HCT116 (cell line): ENCODE data around the gene PLCE1. TPM values are rescaled to one million over a fixed set of nuclear protein-coding genes. Genes with fewer than 3 reads are reported as not detected.

Experiments used
- ATAC-seq: fragments of 200-7000 bp; cut with Tn5 transposase; 2 replicates; pipeline ENCODE4 v1.9.1; 2020; ENCODE audit warnings: mild to moderate bottlenecking, moderate library complexity
- BruUV-seq: library from RNA; stranded (reverse); fragments of 400-500 nt; replicated peaks from 2 replicates; lab custom pipeline; 2021; lab: Mats Ljungman, UMichigan
- CTCF ChIA-PET: fragments of 300-600 bp; sonication (Branson Sonifier 250); formaldehyde crosslinking; loops from one replicate; lab custom pipeline; 2021; ENCODE audit warnings: antibody characterized with exemption; lab: Charles Lee
- POLR2A ChIA-PET: fragments of 300-600, 350-600 bp; sonication (Branson Sonifier 250); formaldehyde crosslinking; loops from one replicate; lab custom pipeline; 2021; ENCODE audit warnings: antibody characterized with exemption; lab: Charles Lee
- RAD21 ChIA-PET, 2 experiments: fragments of 300-600 bp; sonication (Branson Sonifier 250); formaldehyde crosslinking; loops; one replicate each; lab custom pipeline; 2023; ENCODE audit warnings: low total read pairs in 2 of 2; ENCODE audit not compliant: uncharacterized antibody in 2 of 2, unreplicated experiment in 2 of 2, low non-redundant PET in 1 of 2; lab: Charles Lee
- DNase-seq: peaks from one replicate; pipeline ENCODE4 v3.0.0-alpha.2; 2010; ENCODE audit warnings: low read depth, low spot score
- H2AFZ ChIP-seq: fragments of 200-600 bp; shearing (Covaris generic), sonication (generic); 2 replicates; pipeline ENCODE4 v1.6.1; 2017; ENCODE audit warnings: low read depth, mixed run types, mixed read lengths, antibody characterized with exemption, low read length; ENCODE audit not compliant: poor library complexity, severe bottlenecking
- H3K27ac ChIP-seq: 2 replicates; pipeline ENCODE4 v1.5.1; 2012; ENCODE audit warnings: low read depth, low read length
- H3K27me3 ChIP-seq: fragments of 200-600 bp; sonication (generic); 2 replicates; pipeline ENCODE4 v1.6.1; 2016; ENCODE audit warnings: mixed run types, low read length, mixed read lengths; ENCODE audit not compliant: insufficient read depth
- H3K36me3 ChIP-seq, 2 experiments: fragments of 200-500 bp in 1 of 2; fragments of 200-600 bp in 1 of 2; sonication (Bioruptor generic) in 1 of 2; sonication (generic) in 1 of 2; 2 replicates each; pipeline versions ENCODE4 v1.5.1 to v1.6.1; 2014 to 2016; ENCODE audit warnings: low read length in 2 of 2, inconsistent platforms in 1 of 2, mixed read lengths in 1 of 2, mixed run types in 1 of 2; ENCODE audit not compliant: insufficient read depth in 2 of 2, control insufficient read depth in 1 of 2
- H3K4me1 ChIP-seq, 2 experiments: fragments of 200-600 bp in 1 of 2; sonication (generic) in 1 of 2; 2 replicates each; pipeline versions ENCODE4 v1.5.1 to v1.6.1; 2012 to 2017; ENCODE audit warnings: low read length in 2 of 2, inconsistent platforms in 1 of 2, mild to moderate bottlenecking in 1 of 2, mixed read lengths in 1 of 2, mixed run types in 1 of 2, moderate library complexity in 1 of 2; ENCODE audit not compliant: insufficient read depth in 2 of 2, control insufficient read depth in 1 of 2
- H3K4me2 ChIP-seq: fragments of 200-600 bp; sonication (generic); 2 replicates; pipeline ENCODE4 v1.6.1; 2017; ENCODE audit warnings: mixed run types, low read length, mixed read lengths
- H3K4me3 ChIP-seq, 2 experiments: fragments of 200-600 bp in 1 of 2; sonication (generic) in 1 of 2; replicated peaks in 1 of 2; 2 replicates each; pipeline ENCODE4 v1.5.1; 2011 to 2016; ENCODE audit warnings: low read length in 2 of 2, control low read depth in 1 of 2, low read depth in 1 of 2, mild to moderate bottlenecking in 1 of 2, mixed read lengths in 1 of 2, mixed run types in 1 of 2
- H3K79me2 ChIP-seq: fragments of 200-600 bp; sonication (generic); 2 replicates; pipeline ENCODE4 v1.6.1; 2017; ENCODE audit warnings: mild to moderate bottlenecking, mixed run types, low read length, moderate library complexity, mixed read lengths; ENCODE audit not compliant: insufficient read depth
- H3K9ac ChIP-seq: fragments of 200-600 bp; sonication (generic); 2 replicates; pipeline ENCODE4 v1.6.1; 2016; ENCODE audit warnings: low read length, mixed read lengths
- H3K9me2 ChIP-seq: fragments of 200-600 bp; sonication (generic), shearing (Covaris generic); 2 replicates; pipeline ENCODE4 v1.6.1; 2017; ENCODE audit warnings: mixed run types, mild to moderate bottlenecking, moderate library complexity; ENCODE audit not compliant: insufficient read depth
- H3K9me3 ChIP-seq, 2 experiments: fragments of 200-500 bp in 1 of 2; fragments of 200-600 bp in 1 of 2; sonication (Bioruptor generic) in 1 of 2; sonication (generic) in 1 of 2; 2 replicates each; pipeline ENCODE4 v1.6.1; 2014 to 2017; ENCODE audit warnings: low read length in 2 of 2, mixed read lengths in 2 of 2, inconsistent platforms in 1 of 2, low read depth in 1 of 2, mild to moderate bottlenecking in 1 of 2, mixed run types in 1 of 2, moderate library complexity in 1 of 2; ENCODE audit not compliant: control insufficient read depth in 1 of 2, insufficient read depth in 1 of 2
- H4K20me1 ChIP-seq: fragments of 200-600 bp; sonication (generic), shearing (Covaris generic); 2 replicates; pipeline ENCODE4 v1.6.1; 2017; ENCODE audit warnings: mixed run types, mild to moderate bottlenecking, moderate library complexity; ENCODE audit not compliant: insufficient read depth
- CEBPB ChIP-seq: IDR thresholded peaks from 2 replicates; pipeline ENCODE4 v1.6.1; 2012; ENCODE audit warnings: low read depth
- ELF1 ChIP-seq: IDR thresholded peaks from 2 replicates; pipeline ENCODE4 v1.6.1; 2012; ENCODE audit warnings: low read depth, borderline replicate concordance
- EZH2 ChIP-seq: fragments of 200-600 bp; sonication (generic); IDR thresholded peaks from 2 replicates; pipeline ENCODE4 v1.6.1; 2017; ENCODE audit warnings: antibody characterized with exemption, mixed run types
- FOSL1 ChIP-seq: IDR thresholded peaks from 2 replicates; pipeline ENCODE4 v1.6.1; 2012; ENCODE audit warnings: low read depth
- JUND ChIP-seq: IDR thresholded peaks from 2 replicates; pipeline ENCODE4 v1.6.1; 2012
- POLR2A ChIP-seq: IDR thresholded peaks from 2 replicates; pipeline ENCODE4 v1.7.0; 2011; ENCODE audit warnings: borderline replicate concordance; ENCODE audit not compliant: insufficient read depth, insufficient read length; ENCODE audit errors: extremely low read depth
- POLR2AphosphoS5 ChIP-seq: IDR thresholded peaks from 2 replicates; pipeline ENCODE4 v1.6.1; 2011; ENCODE audit warnings: mild to moderate bottlenecking, low read depth, low read length, moderate library complexity
- SIN3A ChIP-seq: IDR thresholded peaks from 2 replicates; pipeline ENCODE4 v1.6.1; 2012; ENCODE audit warnings: low read depth
- SP1 ChIP-seq: IDR thresholded peaks from 2 replicates; pipeline ENCODE4 v1.6.1; 2012; ENCODE audit warnings: low read depth
- SRF ChIP-seq: IDR thresholded peaks from 2 replicates; pipeline ENCODE4 v1.6.1; 2012; ENCODE audit warnings: low read depth
- YY1 ChIP-seq: IDR thresholded peaks from 2 replicates; pipeline ENCODE4 v1.6.1; 2011; ENCODE audit warnings: low read length, low read depth, moderate library complexity, mild to moderate bottlenecking; ENCODE audit not compliant: insufficient replicate concordance; ENCODE audit errors: extremely low read depth
- ZFX ChIP-seq: fragments of 450-650 bp; IDR thresholded peaks from 2 replicates; pipeline ENCODE4 v1.6.1; 2017
- ZNF274 ChIP-seq: fragments of 200-500 bp; sonication (Bioruptor generic); IDR thresholded peaks from 2 replicates; pipeline ENCODE4 v1.6.1; 2014; ENCODE audit warnings: mild to moderate bottlenecking, low read depth, low read length, inconsistent platforms
- intact Hi-C: fragments of 100-400 bp; cut with micrococcal nuclease; formaldehyde crosslinking; loops from 2 replicates; pipeline ENCODE4 v1.10.0; 2022
- total RNA-seq: library from RNA; stranded (reverse); gene quantifications from one replicate; pipeline ENCODE4 v1.2.1, GENCODE V29; 2021; ENCODE audit not compliant: unreplicated experiment
- TF ChIP-seq, protein P1 (sequence below): IDR thresholded peaks from 2 replicates; pipeline ENCODE4 v1.6.1; 2012
- TF ChIP-seq, protein P2 (sequence below): IDR thresholded peaks from 2 replicates; pipeline ENCODE4 v1.6.1; 2012; ENCODE audit warnings: low read depth
- TF ChIP-seq, protein P3 (sequence below): IDR thresholded peaks from 2 replicates; pipeline ENCODE4 v1.6.1; 2011; ENCODE audit warnings: mild to moderate bottlenecking, low read length, moderate library complexity; ENCODE audit not compliant: insufficient replicate concordance; ENCODE audit errors: extremely low read depth
- TF ChIP-seq, protein P4 (sequence below): IDR thresholded peaks from 2 replicates; pipeline ENCODE4 v1.6.1; 2012

PLCE1 gene
- total RNA-seq, 1 experiment from 2014 or later = 2.5 TPM

DNA sequence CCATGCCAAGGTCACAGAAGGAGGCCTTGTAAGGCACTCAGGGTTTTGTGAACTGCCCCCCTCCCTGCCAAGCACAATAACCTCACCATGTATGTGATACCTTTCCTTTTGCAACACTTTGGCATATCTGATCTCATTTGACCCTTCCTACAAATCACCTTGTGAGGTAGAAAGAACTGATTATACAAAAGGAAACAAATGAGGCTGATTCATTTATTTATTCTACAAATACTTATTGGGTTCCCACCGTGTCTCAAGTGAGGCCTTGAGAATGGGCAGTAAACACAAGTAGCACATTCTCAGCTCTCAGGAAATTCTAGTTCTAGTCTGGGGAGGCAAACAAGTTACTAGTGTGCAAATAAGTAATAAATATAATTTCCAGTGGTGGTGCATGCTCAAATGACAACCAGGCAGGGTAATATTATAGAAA is 19.6 kb downstream of the PLCE1 start:
- CTCF ChIA-PET = no interaction called here
- Histone ChIP-seq H3K9ac (no peak overlapping the region), H2AFZ (no peak overlapping the region), H3K27me3 (no peaks in the 10 kb centered on the region), H3K9me3 (no peaks in the 10 kb centered on the region), H4K20me1 (no peaks in the 10 kb centered on the region), H3K79me2 (no peaks in the 10 kb centered on the region), H3K4me1 (peaks cover 0 to 4% of the 10 kb centered on the region in 2 experiments; a peak in 2 of 4 replicates), H3K4me2 (no peak overlapping the region), H3K27ac (no peak overlapping the region), H3K4me3 (no peak overlapping the region), H3K9me2 (no peaks in the 10 kb centered on the region), H3K36me3 (no peaks in the 10 kb centered on the region)
- TF ChIP-seq, protein P1, sequence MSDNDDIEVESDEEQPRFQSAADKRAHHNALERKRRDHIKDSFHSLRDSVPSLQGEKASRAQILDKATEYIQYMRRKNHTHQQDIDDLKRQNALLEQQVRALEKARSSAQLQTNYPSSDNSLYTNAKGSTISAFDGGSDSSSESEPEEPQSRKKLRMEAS = no peak
- TF ChIP-seq JUND = no peak
- no peak for TF ChIP-seq SRF
- TF ChIP-seq CEBPB = no peak
- TF ChIP-seq ZFX = no peak
- TF ChIP-seq POLR2AphosphoS5 = no peak
- no peak for TF ChIP-seq YY1
- no peak for TF ChIP-seq POLR2A
- TF ChIP-seq, protein P2, sequence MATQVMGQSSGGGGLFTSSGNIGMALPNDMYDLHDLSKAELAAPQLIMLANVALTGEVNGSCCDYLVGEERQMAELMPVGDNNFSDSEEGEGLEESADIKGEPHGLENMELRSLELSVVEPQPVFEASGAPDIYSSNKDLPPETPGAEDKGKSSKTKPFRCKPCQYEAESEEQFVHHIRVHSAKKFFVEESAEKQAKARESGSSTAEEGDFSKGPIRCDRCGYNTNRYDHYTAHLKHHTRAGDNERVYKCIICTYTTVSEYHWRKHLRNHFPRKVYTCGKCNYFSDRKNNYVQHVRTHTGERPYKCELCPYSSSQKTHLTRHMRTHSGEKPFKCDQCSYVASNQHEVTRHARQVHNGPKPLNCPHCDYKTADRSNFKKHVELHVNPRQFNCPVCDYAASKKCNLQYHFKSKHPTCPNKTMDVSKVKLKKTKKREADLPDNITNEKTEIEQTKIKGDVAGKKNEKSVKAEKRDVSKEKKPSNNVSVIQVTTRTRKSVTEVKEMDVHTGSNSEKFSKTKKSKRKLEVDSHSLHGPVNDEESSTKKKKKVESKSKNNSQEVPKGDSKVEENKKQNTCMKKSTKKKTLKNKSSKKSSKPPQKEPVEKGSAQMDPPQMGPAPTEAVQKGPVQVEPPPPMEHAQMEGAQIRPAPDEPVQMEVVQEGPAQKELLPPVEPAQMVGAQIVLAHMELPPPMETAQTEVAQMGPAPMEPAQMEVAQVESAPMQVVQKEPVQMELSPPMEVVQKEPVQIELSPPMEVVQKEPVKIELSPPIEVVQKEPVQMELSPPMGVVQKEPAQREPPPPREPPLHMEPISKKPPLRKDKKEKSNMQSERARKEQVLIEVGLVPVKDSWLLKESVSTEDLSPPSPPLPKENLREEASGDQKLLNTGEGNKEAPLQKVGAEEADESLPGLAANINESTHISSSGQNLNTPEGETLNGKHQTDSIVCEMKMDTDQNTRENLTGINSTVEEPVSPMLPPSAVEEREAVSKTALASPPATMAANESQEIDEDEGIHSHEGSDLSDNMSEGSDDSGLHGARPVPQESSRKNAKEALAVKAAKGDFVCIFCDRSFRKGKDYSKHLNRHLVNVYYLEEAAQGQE = no peak
- no peak for TF ChIP-seq SP1
- TF ChIP-seq EZH2 = no peak
- TF ChIP-seq, protein P3, sequence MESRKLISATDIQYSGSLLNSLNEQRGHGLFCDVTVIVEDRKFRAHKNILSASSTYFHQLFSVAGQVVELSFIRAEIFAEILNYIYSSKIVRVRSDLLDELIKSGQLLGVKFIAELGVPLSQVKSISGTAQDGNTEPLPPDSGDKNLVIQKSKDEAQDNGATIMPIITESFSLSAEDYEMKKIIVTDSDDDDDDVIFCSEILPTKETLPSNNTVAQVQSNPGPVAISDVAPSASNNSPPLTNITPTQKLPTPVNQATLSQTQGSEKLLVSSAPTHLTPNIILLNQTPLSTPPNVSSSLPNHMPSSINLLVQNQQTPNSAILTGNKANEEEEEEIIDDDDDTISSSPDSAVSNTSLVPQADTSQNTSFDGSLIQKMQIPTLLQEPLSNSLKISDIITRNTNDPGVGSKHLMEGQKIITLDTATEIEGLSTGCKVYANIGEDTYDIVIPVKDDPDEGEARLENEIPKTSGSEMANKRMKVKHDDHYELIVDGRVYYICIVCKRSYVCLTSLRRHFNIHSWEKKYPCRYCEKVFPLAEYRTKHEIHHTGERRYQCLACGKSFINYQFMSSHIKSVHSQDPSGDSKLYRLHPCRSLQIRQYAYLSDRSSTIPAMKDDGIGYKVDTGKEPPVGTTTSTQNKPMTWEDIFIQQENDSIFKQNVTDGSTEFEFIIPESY = no peak
- no peak for TF ChIP-seq FOSL1
- TF ChIP-seq, protein P4, sequence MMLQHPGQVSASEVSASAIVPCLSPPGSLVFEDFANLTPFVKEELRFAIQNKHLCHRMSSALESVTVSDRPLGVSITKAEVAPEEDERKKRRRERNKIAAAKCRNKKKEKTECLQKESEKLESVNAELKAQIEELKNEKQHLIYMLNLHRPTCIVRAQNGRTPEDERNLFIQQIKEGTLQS = no peak
- no peak for TF ChIP-seq ZNF274
- TF ChIP-seq SIN3A = no peak
- TF ChIP-seq ELF1 = no peak
- DNase-seq (no peak), ATAC-seq (no peak)
- POLR2A ChIA-PET = no interaction called here
- RAD21 ChIA-PET = no interaction called here
- intact Hi-C loops = no loop called here
- no TSS peak for BruUV-seq
